ENCODE data around the gene SMARCC1. TPM values are rescaled to one million over a fixed set of nuclear protein-coding genes. Genes with fewer than 3 reads are reported as not detected.
A peak's percentile ranks its signal among the peaks of the same experiment; 100 is the strongest.

Gene SMARCC1
- total RNA-seq, 6 experiments from 2014 or later = 65.8 to 81.9 (median 69.2) TPM

DNA sequence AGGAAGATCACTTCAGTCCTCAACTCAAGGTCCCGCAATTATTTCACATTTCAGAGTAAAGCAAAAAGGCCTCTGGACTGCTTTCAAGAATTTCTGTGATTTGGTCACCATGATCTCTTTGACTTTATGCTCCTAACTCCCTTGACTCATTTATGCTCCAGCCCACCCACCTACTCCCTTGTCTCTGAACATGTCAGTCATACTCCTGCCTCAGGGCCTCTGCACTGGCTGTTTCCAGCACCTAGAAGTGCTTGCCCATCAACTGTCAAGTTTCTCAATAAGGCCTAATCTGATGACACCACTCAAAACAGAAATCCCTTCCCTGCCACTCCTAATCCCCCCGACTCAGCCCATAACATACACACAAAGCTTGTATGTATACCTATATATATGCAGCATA is 166.9 kb downstream of the SMARCC1 start:
- TF ChIP-seq, protein P1, sequence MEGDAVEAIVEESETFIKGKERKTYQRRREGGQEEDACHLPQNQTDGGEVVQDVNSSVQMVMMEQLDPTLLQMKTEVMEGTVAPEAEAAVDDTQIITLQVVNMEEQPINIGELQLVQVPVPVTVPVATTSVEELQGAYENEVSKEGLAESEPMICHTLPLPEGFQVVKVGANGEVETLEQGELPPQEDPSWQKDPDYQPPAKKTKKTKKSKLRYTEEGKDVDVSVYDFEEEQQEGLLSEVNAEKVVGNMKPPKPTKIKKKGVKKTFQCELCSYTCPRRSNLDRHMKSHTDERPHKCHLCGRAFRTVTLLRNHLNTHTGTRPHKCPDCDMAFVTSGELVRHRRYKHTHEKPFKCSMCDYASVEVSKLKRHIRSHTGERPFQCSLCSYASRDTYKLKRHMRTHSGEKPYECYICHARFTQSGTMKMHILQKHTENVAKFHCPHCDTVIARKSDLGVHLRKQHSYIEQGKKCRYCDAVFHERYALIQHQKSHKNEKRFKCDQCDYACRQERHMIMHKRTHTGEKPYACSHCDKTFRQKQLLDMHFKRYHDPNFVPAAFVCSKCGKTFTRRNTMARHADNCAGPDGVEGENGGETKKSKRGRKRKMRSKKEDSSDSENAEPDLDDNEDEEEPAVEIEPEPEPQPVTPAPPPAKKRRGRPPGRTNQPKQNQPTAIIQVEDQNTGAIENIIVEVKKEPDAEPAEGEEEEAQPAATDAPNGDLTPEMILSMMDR (IDR thresholded peaks at IDR 0.05) = no peak
- DNase-seq = no peak
- peaks cover 30% of the 10 kb centered on the region for H3K36me3 Mint-ChIP-seq (ENCODE audit: low read depth)
- no peak overlapping the region for H3K27ac Mint-ChIP-seq
- no peak overlapping the region for H3K4me3 Mint-ChIP-seq
- H3K27me3 Mint-ChIP-seq (ENCODE audit: insufficient read depth) = no peaks in the 10 kb centered on the region; the same call in 1 of the 2 replicates
- H3K9me3 Mint-ChIP-seq = no peaks in the 10 kb centered on the region
- peaks cover 32% of the 10 kb centered on the region for H3K4me1 Mint-ChIP-seq (ENCODE audit: low read depth)

DNA sequence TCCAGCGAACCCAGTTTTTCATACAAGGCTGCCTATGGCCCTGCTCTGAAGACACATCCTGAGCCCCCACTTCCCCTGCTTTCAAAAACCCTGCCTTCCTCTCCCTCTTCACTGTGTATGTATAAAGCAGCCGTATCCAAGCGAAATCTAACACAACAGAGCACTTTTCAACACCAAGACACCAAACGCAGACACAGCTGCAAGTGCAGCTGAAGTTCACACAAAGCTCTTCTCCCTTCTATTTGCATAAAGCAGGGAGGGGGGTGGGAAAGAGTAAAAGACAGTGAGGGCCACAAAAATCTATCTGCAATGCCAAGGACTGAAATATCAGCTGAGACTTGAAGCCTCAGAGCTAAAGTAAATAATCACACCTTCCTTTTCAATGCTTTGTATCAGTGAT is 168.0 kb downstream of the SMARCC1 start:
- H3K4me3 Mint-ChIP-seq = no peak overlapping the region
- peaks cover 30% of the 10 kb centered on the region for H3K36me3 Mint-ChIP-seq (ENCODE audit: low read depth)

DNA sequence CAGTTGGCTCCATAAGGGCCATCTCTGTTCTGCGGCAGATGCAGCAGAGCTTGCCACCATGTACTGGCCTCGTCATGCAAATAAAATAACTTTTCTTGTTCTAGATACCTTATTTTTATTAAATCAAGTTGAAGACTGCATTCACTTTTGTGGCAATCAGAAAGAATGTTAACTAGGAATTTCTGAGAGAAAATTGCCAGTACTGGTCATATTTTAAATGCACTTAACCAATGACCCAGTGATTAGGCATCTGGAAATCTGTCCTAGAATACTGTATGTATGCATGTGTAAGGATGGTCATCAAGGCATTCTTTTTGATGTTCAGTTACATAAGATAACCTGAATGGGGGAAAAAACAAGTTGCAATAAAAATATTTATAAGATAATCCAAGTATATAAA is 168.8 kb downstream of the SMARCC1 start:
- H3K36me3 Mint-ChIP-seq (ENCODE audit: low read depth) = peaks cover 34% of the 10 kb centered on the region
- H3K9me3 Mint-ChIP-seq = no peaks in the 10 kb centered on the region
- no peaks in the 10 kb centered on the region; the same call in 1 of the 2 replicates for H3K27me3 Mint-ChIP-seq (ENCODE audit: insufficient read depth)
- H3K27ac Mint-ChIP-seq = no peak overlapping the region
- TF ChIP-seq, protein P1 (IDR thresholded peaks at IDR 0.05) = no peak
- no peak for DNase-seq
- H3K4me3 Mint-ChIP-seq = no peak overlapping the region
- H3K4me1 Mint-ChIP-seq (ENCODE audit: low read depth) = peaks cover 25% of the 10 kb centered on the region

More for the DNA sequence above, 168.0 kb downstream of the SMARCC1 start:
- no peak overlapping the region for H3K27ac Mint-ChIP-seq
- no peaks in the 10 kb centered on the region for H3K9me3 Mint-ChIP-seq
- no peak for DNase-seq
- H3K27me3 Mint-ChIP-seq (ENCODE audit: insufficient read depth) = no peaks in the 10 kb centered on the region; the same call in 1 of the 2 replicates
- TF ChIP-seq, protein P1 (IDR thresholded peaks at IDR 0.05) = no peak
- peaks cover 32% of the 10 kb centered on the region for H3K4me1 Mint-ChIP-seq (ENCODE audit: low read depth)

DNA sequence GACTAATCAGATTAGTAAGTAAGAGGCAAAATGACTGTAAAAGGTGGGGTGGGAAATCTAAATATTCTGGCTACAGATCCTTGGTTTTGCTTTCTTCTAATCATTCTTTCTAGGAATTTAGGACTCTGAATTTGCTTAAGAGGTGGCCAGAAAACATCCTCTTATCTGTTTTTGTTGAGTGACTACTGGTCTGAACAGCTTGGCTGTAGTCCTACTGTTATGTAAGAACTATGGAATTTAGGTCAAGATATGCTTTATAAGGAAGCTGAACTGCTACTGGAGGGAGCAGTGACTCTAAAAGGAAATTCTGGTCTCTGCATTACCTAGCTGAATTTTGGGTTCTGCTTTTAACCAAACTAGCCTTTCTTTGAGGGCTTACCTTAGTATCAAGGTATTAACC is 169.5 kb downstream of the SMARCC1 start:
- H3K4me1 Mint-ChIP-seq (ENCODE audit: low read depth) = peaks cover 18% of the 10 kb centered on the region
- no peaks in the 10 kb centered on the region for H3K9me3 Mint-ChIP-seq
- peaks cover 27% of the 10 kb centered on the region for H3K36me3 Mint-ChIP-seq (ENCODE audit: low read depth)
- no peaks in the 10 kb centered on the region; the same call in 1 of the 2 replicates for H3K27me3 Mint-ChIP-seq (ENCODE audit: insufficient read depth)
- TF ChIP-seq, protein P1 (IDR thresholded peaks at IDR 0.05) = no peak
- no peak overlapping the region for H3K27ac Mint-ChIP-seq
- peak; percentile 64 for DNase-seq
- no peak overlapping the region for H3K4me3 Mint-ChIP-seq

DNA sequence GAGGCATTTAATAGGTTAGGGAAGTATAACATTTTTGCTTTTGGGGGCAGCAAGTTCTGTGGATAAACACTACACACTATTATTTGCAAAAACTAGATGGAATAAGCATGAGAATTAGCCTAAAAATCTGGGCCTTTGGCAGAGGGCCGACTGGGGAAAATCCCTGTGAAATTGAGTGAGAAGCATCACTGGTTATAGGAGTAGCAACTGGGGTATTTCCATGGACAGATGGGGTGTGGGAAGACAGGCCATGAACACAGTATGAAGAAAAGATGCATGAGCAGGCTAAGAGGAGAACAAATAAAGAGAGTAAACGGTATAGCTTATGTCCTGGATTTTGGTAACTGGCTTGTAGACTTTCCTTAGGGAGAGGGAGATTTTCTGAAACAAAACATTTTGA is 170.1 kb downstream of the SMARCC1 start:
- no peak overlapping the region for H3K4me3 Mint-ChIP-seq
- peak overlapping the region; percentile 2; the same call in 1 of the 2 replicates for H3K27ac Mint-ChIP-seq
- no peaks in the 10 kb centered on the region; the same call in 1 of the 2 replicates for H3K27me3 Mint-ChIP-seq (ENCODE audit: insufficient read depth)
- H3K4me1 Mint-ChIP-seq (ENCODE audit: low read depth) = peaks cover 18% of the 10 kb centered on the region
- H3K36me3 Mint-ChIP-seq (ENCODE audit: low read depth) = peaks cover 25% of the 10 kb centered on the region
- no peak for DNase-seq
- no peaks in the 10 kb centered on the region for H3K9me3 Mint-ChIP-seq
- TF ChIP-seq, protein P1 (IDR thresholded peaks at IDR 0.05) = no peak

DNA sequence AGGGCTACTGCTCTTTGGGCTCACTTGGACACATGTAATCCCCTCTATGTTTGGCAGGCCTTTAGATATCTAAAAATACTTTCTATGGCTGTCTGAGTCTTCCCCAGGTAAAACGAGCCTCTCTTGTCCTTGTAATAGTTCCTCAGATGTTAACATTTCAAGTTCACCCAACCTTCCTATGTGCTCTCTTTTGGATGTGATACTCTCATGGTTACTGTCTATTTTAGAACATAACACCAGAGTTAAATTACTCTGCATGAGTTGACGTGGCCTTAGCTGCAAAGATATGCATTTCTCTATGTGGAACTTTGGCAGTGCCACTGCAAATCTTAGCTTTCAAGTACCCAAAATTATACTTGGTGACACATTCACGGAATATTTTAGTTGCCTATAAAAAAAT is 171.1 kb downstream of the SMARCC1 start:
- TF ChIP-seq, protein P1 (IDR thresholded peaks at IDR 0.05) = no peak
- peaks cover 26% of the 10 kb centered on the region for H3K4me1 Mint-ChIP-seq (ENCODE audit: low read depth)
- H3K9me3 Mint-ChIP-seq = no peaks in the 10 kb centered on the region
- H3K27me3 Mint-ChIP-seq (ENCODE audit: insufficient read depth) = no peaks in the 10 kb centered on the region
- H3K4me3 Mint-ChIP-seq = no peak overlapping the region
- peaks cover 25% of the 10 kb centered on the region for H3K36me3 Mint-ChIP-seq (ENCODE audit: low read depth)
- DNase-seq = no peak
- H3K27ac Mint-ChIP-seq = no peak overlapping the region

Measured in HFFc6 (cell line).